Uterus (tissue), 2 donors: ENCODE data around the gene LRP1B.

Experiments used
- CTCF ChIP-seq, 4 experiments: fragments of 200-600 bp in 2 of 4; fragments of 450-650 bp in 2 of 4; sonication (generic) in 2 of 4; IDR thresholded peaks; one replicate each; pipeline ENCODE4 v1.5.1; 2016 to 2019; ENCODE audit warnings: antibody characterized with exemption in 4 of 4, mild to moderate bottlenecking in 2 of 4, moderate library complexity in 1 of 4
- POLR2A ChIP-seq, 2 donors: fragments of 450-650 bp; IDR thresholded peaks; one replicate each; pipeline ENCODE4 v1.6.1; 2016; ENCODE audit warnings: antibody characterized with exemption in 2 of 2, mild to moderate bottlenecking in 1 of 2, moderate library complexity in 1 of 2

GRCh38 chr2:141162314-141162713 lies 968.5 kb downstream of the LRP1B start:
- TF ChIP-seq CTCF (IDR thresholded peaks at IDR 0.05): no peak
- no peak for TF ChIP-seq POLR2A (IDR thresholded peaks at IDR 0.05)
